Renal cortical epithelial cell (primary cell): ENCODE data around the gene AHRR. TPM values are rescaled to one million over a fixed set of nuclear protein-coding genes. Genes with fewer than 3 reads are reported as not detected.

ENCODE experiments used
- DNase-seq: peaks from one replicate; pipeline ENCODE4 v3.0.0-alpha.2; 2011; ENCODE audit warnings: low read depth
- total RNA-seq: library from RNA; depleted of rRNA; stranded (reverse); fragments of >200 nt; gene quantifications from 2 replicates; pipeline ENCODE4 v1.2.3, GENCODE V29; 2014

AHRR gene
- total RNA-seq, 1 donor from 2014 or later: 2.4 TPM

- DNase-seq: no peak
Observed at GRCh38 chr5:320524-321229, 837 bp upstream of the AHRR start.

- DNase-seq: no peak
Observed at GRCh38 chr5:321726-322251, 275 bp downstream of the AHRR start.

- DNase-seq: no peak
Observed at GRCh38 chr5:322281-322941, 897 bp downstream of the AHRR start.

GRCh38 chr5:322942-323879, 1.7 kb downstream of the AHRR start:
- DNase-seq: no peak

- DNase-seq: no peak
Observed at GRCh38 chr5:324736-325612, 3.5 kb downstream of the AHRR start.

- DNase-seq: no peak
Observed at GRCh38 chr5:326109-326508, 4.6 kb downstream of the AHRR start.

- no peak for DNase-seq
Observed at GRCh38 chr5:329121-329735, 7.7 kb downstream of the AHRR start.

GRCh38 chr5:329768-330167, 8.3 kb downstream of the AHRR start:
- DNase-seq: no peak

- DNase-seq: no peak
Observed at GRCh38 chr5:332843-333242, 11.3 kb downstream of the AHRR start.

- DNase-seq: no peak
Observed at GRCh38 chr5:333945-334344, 12.4 kb downstream of the AHRR start.

- DNase-seq: no peak
Observed at GRCh38 chr5:334903-335739, 13.6 kb downstream of the AHRR start.

GRCh38 chr5:335740-336038, 14.2 kb downstream of the AHRR start:
- no peak for DNase-seq

GRCh38 chr5:337563-338130, 16.1 kb downstream of the AHRR start:
- peak; percentile 48 for DNase-seq

- no peak for DNase-seq
Observed at GRCh38 chr5:342501-343460, 21.3 kb downstream of the AHRR start.

GRCh38 chr5:343461-344401, 22.2 kb downstream of the AHRR start:
- DNase-seq: peak; percentile 14

GRCh38 chr5:344668-345067, 23.2 kb downstream of the AHRR start:
- no peak for DNase-seq
